ENCODE results near the gene CIDEC. TPM values are rescaled to one million over a fixed set of nuclear protein-coding genes. Genes with fewer than 3 reads are reported as not detected.
A peak's percentile ranks its signal among the peaks of the same experiment; 100 is the strongest.

CIDEC gene
- total RNA-seq, 1 experiment from 2014 or later, result 1.9 TPM

DNA sequence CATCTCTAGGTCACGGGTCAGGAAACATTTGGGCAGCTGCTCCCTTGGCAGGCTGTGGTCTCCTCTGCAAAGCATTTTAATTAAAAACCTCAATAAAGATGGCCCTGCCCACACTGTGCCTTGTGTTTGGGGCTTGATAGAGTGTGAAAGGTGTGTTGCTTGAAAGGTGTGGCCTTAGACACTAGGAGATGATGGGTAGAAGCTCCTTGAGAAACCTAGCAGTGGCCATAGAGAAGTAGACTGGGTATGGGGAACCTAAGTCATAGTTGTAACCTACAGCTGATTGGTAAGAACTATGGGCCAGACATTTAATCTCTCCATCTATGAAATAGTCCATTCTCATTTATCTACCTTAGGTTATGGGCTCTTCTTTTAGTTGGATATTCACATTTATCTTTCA is 13.7 kb upstream of the CIDEC start:
- ChIA-PET CTCF (interaction anchor here (0.5 kb wide), 1 partner anchor 22 kb away, joined by 3 read pairs; no protein-coding TSS in a partner anchor), POLR2A (no interaction called here)
- H3K9me3 ChIP-seq, result no peaks in the 10 kb centered on the region
- H3K4me3 ChIP-seq (ENCODE audit: low read depth, low read length), result no peak overlapping the region
- no peak for DNase-seq
- Mint-ChIP-seq H3K4me3 (ENCODE audit: unreplicated experiment) (no peak overlapping the region), H3K4me1 (ENCODE audit: low read depth, unreplicated experiment) (peaks cover 27% of the 10 kb centered on the region), H3K27ac (ENCODE audit: unreplicated experiment) (no peak overlapping the region), H3K9me3 (ENCODE audit: unreplicated experiment) (no peaks in the 10 kb centered on the region), H3K27me3 (ENCODE audit: insufficient read depth, unreplicated experiment) (no peaks in the 10 kb centered on the region), H3K36me3 (ENCODE audit: insufficient read depth, unreplicated experiment) (peaks cover 62% of the 10 kb centered on the region)
- peaks cover 3% of the 10 kb centered on the region for H3K36me3 ChIP-seq (ENCODE audit: control insufficient read depth, insufficient read depth, low read length)
- intact Hi-C loops (cut with micrococcal nuclease; ENCODE audit: unreplicated experiment), result no loop called here
- BruUV-seq (replicated peaks), result no TSS peak
- no peak for TF ChIP-seq CTCF (IDR thresholded peaks at IDR 0.05; ENCODE audit: insufficient read depth in 1 of 2, low read depth in 1 of 2, low read length in 1 of 2, severe bottlenecking in 1 of 2, unreplicated experiment in 1 of 2)
- H3K27me3 ChIP-seq (replicated peaks; ENCODE audit: control insufficient read depth, insufficient read depth, low read length), result no peaks in the 10 kb centered on the region
- H3K4me1 ChIP-seq, result peaks cover 29% of the 10 kb centered on the region

DNA sequence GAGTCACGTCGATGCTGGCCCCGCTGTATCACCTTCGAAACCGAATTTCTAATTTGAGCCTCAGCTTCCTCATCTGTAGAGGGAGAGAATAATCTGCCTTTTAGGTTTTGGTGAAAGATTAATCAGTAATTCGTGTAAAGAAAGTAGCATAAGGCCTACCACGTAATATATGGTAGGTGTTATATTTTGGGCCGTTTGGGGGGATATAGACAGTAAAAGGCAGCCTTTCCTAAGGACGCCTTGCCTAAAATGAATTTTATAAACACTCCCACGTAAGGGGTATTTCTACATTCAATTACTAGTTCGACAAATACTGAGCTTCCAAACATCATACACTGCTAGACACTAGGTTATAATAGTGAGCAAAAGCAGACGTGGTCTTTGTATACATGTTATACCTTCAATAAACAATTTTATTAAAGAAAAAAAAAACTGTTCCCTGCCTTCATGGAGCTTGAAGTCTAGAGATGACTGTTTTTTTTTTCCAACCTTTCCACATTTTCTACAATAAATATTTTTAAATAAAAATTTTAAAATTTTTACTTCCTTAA is 11.1 kb upstream of the CIDEC start:
- no peak for DNase-seq
- Mint-ChIP-seq H3K27ac (ENCODE audit: unreplicated experiment) (peak overlapping the region; percentile 91), H3K4me1 (ENCODE audit: low read depth, unreplicated experiment) (peaks cover 17% of the 10 kb centered on the region), H3K36me3 (ENCODE audit: insufficient read depth, unreplicated experiment) (peaks cover 47% of the 10 kb centered on the region), H3K27me3 (ENCODE audit: insufficient read depth, unreplicated experiment) (no peaks in the 10 kb centered on the region), H3K4me3 (ENCODE audit: unreplicated experiment) (peak overlapping the region; percentile 83), H3K9me3 (ENCODE audit: unreplicated experiment) (no peaks in the 10 kb centered on the region)
- BruUV-seq (replicated peaks), result no TSS peak
- Histone ChIP-seq H3K4me1 (peaks cover 5% of the 10 kb centered on the region), H3K27me3 (replicated peaks; ENCODE audit: control insufficient read depth, insufficient read depth, low read length) (no peaks in the 10 kb centered on the region), H3K9me3 (no peaks in the 10 kb centered on the region), H3K36me3 (ENCODE audit: control insufficient read depth, insufficient read depth, low read length) (peaks cover 3% of the 10 kb centered on the region), H3K4me3 (ENCODE audit: low read depth, low read length) (peak overlapping the region; percentile 99)
- ChIA-PET CTCF (interaction anchor here (0.8 kb wide), 2 partner anchors 10 to 55 kb away, joined by 3 read pairs; no protein-coding TSS in a partner anchor), POLR2A (interaction anchor here (1.4 kb wide), 1 partner anchor 10 kb away, joined by 8 read pairs; no protein-coding TSS in a partner anchor)
- intact Hi-C loops (cut with micrococcal nuclease; ENCODE audit: unreplicated experiment), result loop anchor here (2.0 kb wide), 1 partner anchor 42 kb away; the partner anchor contains the start of gene CRELD1
- TF ChIP-seq CTCF (IDR thresholded peaks at IDR 0.05; ENCODE audit: insufficient read depth in 1 of 2, low read depth in 1 of 2, low read length in 1 of 2, severe bottlenecking in 1 of 2, unreplicated experiment in 1 of 2), result no peak

- ChIA-PET POLR2A (interaction anchor here (0.6 to 1.4 kb wide), 5 partner anchors 10 to 98 kb away, joined by 3 to 8 read pairs (median 3); partner anchors contain the start of gene ARPC4), CTCF (interaction anchor here (0.8 kb wide), 2 partner anchors 11 to 56 kb away, joined by 3 read pairs; no protein-coding TSS in a partner anchor)
- Histone ChIP-seq H3K27me3 (replicated peaks; ENCODE audit: control insufficient read depth, insufficient read depth, low read length) (no peaks in the 10 kb centered on the region), H3K4me3 (ENCODE audit: low read depth, low read length) (peak within 1 kb of the TSS; percentile 99), H3K4me1 (no peaks in the 10 kb centered on the region), H3K9me3 (no peaks in the 10 kb centered on the region), H3K36me3 (ENCODE audit: control insufficient read depth, insufficient read depth, low read length) (peaks cover 3% of the 10 kb centered on the region)
- H3K27me3 Mint-ChIP-seq (ENCODE audit: insufficient read depth, unreplicated experiment), result no peaks in the 10 kb centered on the region
- BruUV-seq (replicated peaks), result TSS peak; percentile 60
- peaks cover 42% of the 10 kb centered on the region for H3K36me3 Mint-ChIP-seq (ENCODE audit: insufficient read depth, unreplicated experiment)
- no peak for TF ChIP-seq CTCF (IDR thresholded peaks at IDR 0.05; ENCODE audit: insufficient read depth in 1 of 2, low read depth in 1 of 2, low read length in 1 of 2, severe bottlenecking in 1 of 2, unreplicated experiment in 1 of 2)
- H3K4me1 Mint-ChIP-seq (ENCODE audit: low read depth, unreplicated experiment), result peaks cover 11% of the 10 kb centered on the region
- intact Hi-C loops (cut with micrococcal nuclease; ENCODE audit: unreplicated experiment), result loop anchor here (1.0 to 2.0 kb wide), 3 partner anchors 8 to 42 kb away; partner anchors contain the start of gene CRELD1
- peak; percentile 88 to 89 for DNase-seq
- H3K27ac Mint-ChIP-seq (ENCODE audit: unreplicated experiment), result peak within 1 kb of the TSS; percentile 91
- H3K9me3 Mint-ChIP-seq (ENCODE audit: unreplicated experiment), result no peaks in the 10 kb centered on the region
- peak within 1 kb of the TSS; percentile 83 for H3K4me3 Mint-ChIP-seq (ENCODE audit: unreplicated experiment)
These were observed 10.4 kb upstream of the CIDEC start, which contains the start of gene JAGN1 for GRCh38 chr3:9890249-9891071. Gene JAGN1, plus strand, starts transcription at chr3:9890610. Its CDS starts 113 bp downstream, at chr3:9890723.
